ENCODE data around the gene NID1.
A peak's percentile ranks its signal among the peaks of the same experiment; 100 is the strongest.
"Not testable (repeated sequence)": the region's sequence is repeated elsewhere in the genome, so short reads cannot be mapped to it uniquely, and the experiment has no call there.

NID1 gene

GRCh38 chr1:236023926-236024565, 40.8 kb downstream of the NID1 start:
- DNase-seq = no peak

GRCh38 chr1:236021424-236022135, 43.3 kb downstream of the NID1 start:
- DNase-seq = no peak

- no peak for DNase-seq
Measured at GRCh38 chr1:236020359-236021219, 44.3 kb downstream of the NID1 start.

GRCh38 chr1:236018885-236019453, 45.9 kb downstream of the NID1 start:
- peak; percentile 37 for DNase-seq

- DNase-seq = peak; percentile 73
Measured at GRCh38 chr1:236016782-236017400, 48.0 kb downstream of the NID1 start.

- peak; percentile 72 for DNase-seq
Measured at GRCh38 chr1:236016083-236016482, 48.8 kb downstream of the NID1 start.

- DNase-seq = peak; percentile 79
Measured at GRCh38 chr1:236015539-236015938, 49.4 kb downstream of the NID1 start.

GRCh38 chr1:236013330-236013729, 51.6 kb downstream of the NID1 start:
- no peak for DNase-seq

- DNase-seq = no peak
Measured at GRCh38 chr1:236011641-236012040, 53.2 kb downstream of the NID1 start.

GRCh38 chr1:236010443-236010842, 54.4 kb downstream of the NID1 start:
- no peak for DNase-seq

- DNase-seq = peak; percentile 95
Measured at GRCh38 chr1:236009857-236010256, 55.0 kb downstream of the NID1 start.

GRCh38 chr1:236009191-236009590, 55.7 kb downstream of the NID1 start:
- DNase-seq = no peak

GRCh38 chr1:236007781-236008180, 57.1 kb downstream of the NID1 start:
- DNase-seq = no peak

- not testable (repeated sequence) for DNase-seq
Measured at GRCh38 chr1:236003058-236003457, 61.8 kb downstream of the NID1 start.

GRCh38 chr1:236002572-236002971, 62.3 kb downstream of the NID1 start:
- no peak for DNase-seq

GRCh38 chr1:236002025-236002390, 62.9 kb downstream of the NID1 start:
- DNase-seq = no peak

GRCh38 chr1:236000781-236001180, 64.1 kb downstream of the NID1 start:
- no peak for DNase-seq

GRCh38 chr1:235999259-235999925, 65.5 kb downstream of the NID1 start:
- peak; percentile 97 for DNase-seq

- DNase-seq = no peak
Measured at GRCh38 chr1:235998812-235999211, 66.1 kb downstream of the NID1 start.

GRCh38 chr1:235997931-235998330, 67.0 kb downstream of the NID1 start:
- no peak for DNase-seq

- DNase-seq = no peak
Measured at GRCh38 chr1:235997049-235997448, 67.8 kb downstream of the NID1 start.

GRCh38 chr1:235996048-235996785, 68.7 kb downstream of the NID1 start:
- DNase-seq = no peak

Measured in HCEC 1CT (cell line).